ENCODE measurements around the gene TSHB.

Gene TSHB

DNA sequence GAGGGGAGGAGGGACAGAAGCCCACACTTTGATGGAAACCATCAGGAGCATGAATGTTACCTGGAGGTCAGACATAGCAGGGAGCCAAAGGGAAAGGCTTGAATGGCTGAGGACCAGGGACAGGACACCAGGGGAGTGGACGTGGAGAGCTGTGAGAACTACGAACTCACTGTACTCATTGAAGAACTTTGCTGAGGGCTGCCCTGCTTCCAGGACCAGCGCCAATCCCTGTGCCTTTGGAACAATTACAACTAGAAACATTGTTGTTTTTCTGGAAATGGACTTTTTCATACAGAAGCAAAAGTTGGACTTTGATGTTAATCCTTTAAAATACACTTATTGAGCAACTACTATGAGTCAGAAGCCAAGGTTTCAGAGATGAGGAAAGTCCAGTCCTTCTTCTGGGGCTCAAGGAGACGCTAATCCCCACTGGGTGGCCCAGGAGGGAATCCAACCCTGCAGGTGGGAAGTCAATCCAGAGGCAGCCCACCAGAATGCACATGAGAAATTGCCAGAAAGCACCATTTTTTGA is 46.8 kb downstream of the TSHB start:
- TF ChIP-seq CTCF (conservative IDR thresholded peaks at IDR 0.05; ENCODE audit: low read length), result no peak
- peak; percentile 73 for DNase-seq (ENCODE audit: low read depth)
- H3K4me3 ChIP-seq (ENCODE audit: low read length), result no peak overlapping the region

- peak; percentile 66 for DNase-seq (ENCODE audit: low read depth)
- TF ChIP-seq CTCF (conservative IDR thresholded peaks at IDR 0.05; ENCODE audit: low read length), result no peak
- no peak overlapping the region for H3K4me3 ChIP-seq (ENCODE audit: low read length)
These were observed 47.8 kb downstream of the TSHB start for GRCh38 chr1:115077286-115077983.

GRCh38 chr1:115077984-115078330 is 48.3 kb downstream of the TSHB start:
- DNase-seq (ENCODE audit: low read depth), result no peak
- no peak overlapping the region for H3K4me3 ChIP-seq (ENCODE audit: low read length)
- TF ChIP-seq CTCF (conservative IDR thresholded peaks at IDR 0.05; ENCODE audit: low read length), result no peak

DNA sequence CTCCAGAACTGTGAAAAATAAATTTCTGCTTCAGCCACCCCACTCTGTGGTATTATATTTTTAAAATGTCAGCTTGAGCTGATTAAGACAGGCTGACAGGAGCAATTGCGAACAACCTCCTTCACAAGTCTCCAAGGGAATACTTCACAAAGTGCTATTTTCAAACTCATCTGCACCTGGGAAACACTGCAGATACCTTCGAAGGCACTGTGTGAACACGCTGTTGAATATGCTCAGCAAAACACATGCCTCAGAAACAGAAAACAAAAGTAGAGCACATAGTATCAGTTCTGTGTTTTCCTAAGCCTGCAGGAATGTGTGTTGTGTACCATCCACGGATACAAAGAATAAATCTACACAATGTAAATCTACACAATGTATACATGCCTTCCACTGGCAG is 49.1 kb downstream of the TSHB start:
- DNase-seq (ENCODE audit: low read depth), result no peak
- no peak overlapping the region for H3K4me3 ChIP-seq (ENCODE audit: low read length)
- no peak for TF ChIP-seq CTCF (conservative IDR thresholded peaks at IDR 0.05; ENCODE audit: low read length)

- TF ChIP-seq CTCF (conservative IDR thresholded peaks at IDR 0.05; ENCODE audit: low read length), result no peak
- H3K4me3 ChIP-seq (ENCODE audit: low read length), result no peak overlapping the region
- no peak for DNase-seq (ENCODE audit: low read depth)
These were observed 53.3 kb downstream of the TSHB start for GRCh38 chr1:115082949-115083348.
